ENCODE measurements around the gene OR51I2. TPM values are rescaled to one million over a fixed set of nuclear protein-coding genes. Genes with fewer than 3 reads are reported as not detected.

Gene OR51I2
- total and polyA plus RNA-seq, 9 of the 15 experiments (the other 6 are each of a cell fraction or from before 2014, with no cell fraction given), result 0.06 to 0.61 (median 0.07) TPM; not detected in 6

DNA sequence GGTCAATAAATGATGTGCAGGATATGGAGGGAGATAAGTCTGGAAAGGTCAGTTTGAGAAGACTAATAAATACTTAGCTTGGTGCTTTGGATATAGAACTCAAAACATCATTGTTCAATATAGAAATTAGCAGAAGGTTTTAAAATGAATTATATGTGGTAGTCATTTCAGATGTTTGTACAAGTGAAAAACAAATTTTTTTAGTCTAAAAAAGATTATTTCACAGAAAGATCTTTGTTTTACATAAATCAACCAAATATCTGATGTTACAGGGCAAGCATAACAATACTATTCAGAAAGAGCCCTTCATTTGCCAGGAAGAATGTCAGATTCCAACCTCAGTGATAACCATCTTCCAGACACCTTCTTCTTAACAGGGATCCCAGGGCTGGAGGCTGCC lies 39.3 kb downstream of the OR51I2 start, which contains the start of gene OR52D1:
OR52D1 (plus strand) TSS at position 301 of the 400 bp plus-strand sequence; CDS start at position 323, 22 bp downstream.
- in situ Hi-C loops (cut with MboI) (no loop called here), intact Hi-C loops (cut with micrococcal nuclease) (no loop called here)
- H3K4me3 ChIP-seq, result no peak within 1 kb of the TSS
- H3K36me3 ChIP-seq (ENCODE audit: control insufficient read depth, insufficient read depth, low read length), result peaks cover 96% of the 10 kb centered on the region
- H4K20me1 ChIP-seq (replicated peaks; ENCODE audit: control insufficient read depth, insufficient read depth, low read length), result peaks cover 48% of the 10 kb centered on the region
- peaks cover 100% of the 10 kb centered on the region for H3K79me2 ChIP-seq (ENCODE audit: control insufficient read depth, insufficient read depth, low read length)
- H3K9me3 ChIP-seq (replicated peaks; ENCODE audit: control insufficient read depth, insufficient read depth, low read depth, low read length), result peaks cover 4% of the 10 kb centered on the region
- no TSS peak for BruUV-seq (replicated peaks)
- TF ChIP-seq, protein P1, sequence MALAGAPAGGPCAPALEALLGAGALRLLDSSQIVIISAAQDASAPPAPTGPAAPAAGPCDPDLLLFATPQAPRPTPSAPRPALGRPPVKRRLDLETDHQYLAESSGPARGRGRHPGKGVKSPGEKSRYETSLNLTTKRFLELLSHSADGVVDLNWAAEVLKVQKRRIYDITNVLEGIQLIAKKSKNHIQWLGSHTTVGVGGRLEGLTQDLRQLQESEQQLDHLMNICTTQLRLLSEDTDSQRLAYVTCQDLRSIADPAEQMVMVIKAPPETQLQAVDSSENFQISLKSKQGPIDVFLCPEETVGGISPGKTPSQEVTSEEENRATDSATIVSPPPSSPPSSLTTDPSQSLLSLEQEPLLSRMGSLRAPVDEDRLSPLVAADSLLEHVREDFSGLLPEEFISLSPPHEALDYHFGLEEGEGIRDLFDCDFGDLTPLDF (CRISPR knock-in tag; IDR thresholded peaks at IDR 0.05), result no peak
- no peak for TF ChIP-seq ZSCAN29 (IDR thresholded peaks at IDR 0.05)
- TF ChIP-seq RHOXF2B (CRISPR knock-in tag; conservative IDR thresholded peaks at IDR 0.05), result no peak
- TF ChIP-seq SMAD4 (CRISPR knock-in tag; conservative IDR thresholded peaks at IDR 0.05), result no peak
- TF ChIP-seq HNRNPH1 (optimal IDR thresholded peaks at IDR 0.05; ENCODE audit: low read depth, low read length), result no peak
- no peak for TF ChIP-seq ZNF436 (CRISPR knock-in tag; IDR thresholded peaks at IDR 0.05)
- TF ChIP-seq NRF1 (conservative IDR thresholded peaks at IDR 0.05 in 1 of 2, IDR thresholded peaks at IDR 0.05 in 1 of 2), result no peak
- TF ChIP-seq, protein P2, sequence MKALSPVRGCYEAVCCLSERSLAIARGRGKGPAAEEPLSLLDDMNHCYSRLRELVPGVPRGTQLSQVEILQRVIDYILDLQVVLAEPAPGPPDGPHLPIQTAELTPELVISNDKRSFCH (CRISPR knock-in tag; IDR thresholded peaks at IDR 0.05), result no peak
- TF ChIP-seq, protein P2 (tag; IDR thresholded peaks at IDR 0.05), result no peak
- no peak for TF ChIP-seq WHSC1 (IDR thresholded peaks at IDR 0.05; ENCODE audit: low read length)
- TF ChIP-seq GABPB2 (CRISPR knock-in tag; conservative IDR thresholded peaks at IDR 0.05), result no peak
- no peak for TF ChIP-seq TARDBP (IDR thresholded peaks at IDR 0.05)
- no peak for TF ChIP-seq ZNF239 (CRISPR knock-in tag; IDR thresholded peaks at IDR 0.05)
- TF ChIP-seq, protein P3, sequence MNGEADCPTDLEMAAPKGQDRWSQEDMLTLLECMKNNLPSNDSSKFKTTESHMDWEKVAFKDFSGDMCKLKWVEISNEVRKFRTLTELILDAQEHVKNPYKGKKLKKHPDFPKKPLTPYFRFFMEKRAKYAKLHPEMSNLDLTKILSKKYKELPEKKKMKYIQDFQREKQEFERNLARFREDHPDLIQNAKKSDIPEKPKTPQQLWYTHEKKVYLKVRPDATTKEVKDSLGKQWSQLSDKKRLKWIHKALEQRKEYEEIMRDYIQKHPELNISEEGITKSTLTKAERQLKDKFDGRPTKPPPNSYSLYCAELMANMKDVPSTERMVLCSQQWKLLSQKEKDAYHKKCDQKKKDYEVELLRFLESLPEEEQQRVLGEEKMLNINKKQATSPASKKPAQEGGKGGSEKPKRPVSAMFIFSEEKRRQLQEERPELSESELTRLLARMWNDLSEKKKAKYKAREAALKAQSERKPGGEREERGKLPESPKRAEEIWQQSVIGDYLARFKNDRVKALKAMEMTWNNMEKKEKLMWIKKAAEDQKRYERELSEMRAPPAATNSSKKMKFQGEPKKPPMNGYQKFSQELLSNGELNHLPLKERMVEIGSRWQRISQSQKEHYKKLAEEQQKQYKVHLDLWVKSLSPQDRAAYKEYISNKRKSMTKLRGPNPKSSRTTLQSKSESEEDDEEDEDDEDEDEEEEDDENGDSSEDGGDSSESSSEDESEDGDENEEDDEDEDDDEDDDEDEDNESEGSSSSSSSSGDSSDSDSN (IDR thresholded peaks at IDR 0.05; ENCODE audit: borderline replicate concordance in 1 of 2, low read depth in 2 of 2, low read length in 2 of 2), result no peak
- TF ChIP-seq, protein P4, sequence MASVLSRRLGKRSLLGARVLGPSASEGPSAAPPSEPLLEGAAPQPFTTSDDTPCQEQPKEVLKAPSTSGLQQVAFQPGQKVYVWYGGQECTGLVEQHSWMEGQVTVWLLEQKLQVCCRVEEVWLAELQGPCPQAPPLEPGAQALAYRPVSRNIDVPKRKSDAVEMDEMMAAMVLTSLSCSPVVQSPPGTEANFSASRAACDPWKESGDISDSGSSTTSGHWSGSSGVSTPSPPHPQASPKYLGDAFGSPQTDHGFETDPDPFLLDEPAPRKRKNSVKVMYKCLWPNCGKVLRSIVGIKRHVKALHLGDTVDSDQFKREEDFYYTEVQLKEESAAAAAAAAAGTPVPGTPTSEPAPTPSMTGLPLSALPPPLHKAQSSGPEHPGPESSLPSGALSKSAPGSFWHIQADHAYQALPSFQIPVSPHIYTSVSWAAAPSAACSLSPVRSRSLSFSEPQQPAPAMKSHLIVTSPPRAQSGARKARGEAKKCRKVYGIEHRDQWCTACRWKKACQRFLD (CRISPR knock-in tag; IDR thresholded peaks at IDR 0.05), result no peak
- TF ChIP-seq NR1H2 (CRISPR knock-in tag; IDR thresholded peaks at IDR 0.05), result no peak
- H3K27me3 ChIP-seq (ENCODE audit: control insufficient read depth in 2 of 2, insufficient read depth in 2 of 2, low read length in 2 of 2), result no peaks in the 10 kb centered on the region
- peaks cover 4 to 5% of the 10 kb centered on the region in 2 experiments; a peak in 1 of 5 replicates for H3K4me1 ChIP-seq (replicated peaks in 1 of 2; ENCODE audit: control insufficient read depth in 2 of 2, insufficient read depth in 2 of 2, low read length in 2 of 2)
- no peak within 1 kb of the TSS for H3K27ac ChIP-seq (ENCODE audit: extremely low read depth, low read depth, low read length)
- no peak within 1 kb of the TSS for H3K4me2 ChIP-seq (ENCODE audit: insufficient read depth, low read length)
- DNase-seq (ENCODE audit: extremely low read depth in 1 of 4, low spot score in 3 of 4) (no peak), ATAC-seq (no peak), FAIRE-seq (no peak)
- ChIA-PET POLR2A (interaction anchor here (0.6 to 0.7 kb wide), 2 partner anchors 9 to 17 kb away, joined by 3 to 4 read pairs; no protein-coding TSS in a partner anchor), CTCF (ENCODE audit: low intra/inter-chr PET ratio) (no interaction called here)
- H2AFZ ChIP-seq (ENCODE audit: low read depth, low read length), result no peak within 1 kb of the TSS
- H3K9ac ChIP-seq (ENCODE audit: insufficient read depth in 1 of 2, low read depth in 2 of 2, low read length in 2 of 2), result no peak within 1 kb of the TSS; a peak in 1 of 4 replicates
- no peaks in the 10 kb centered on the region for H3K9me1 ChIP-seq (ENCODE audit: control insufficient read depth, insufficient read depth, low read length)
